Activated B cell treated with CpG ODN at 0.5 μM for 24 hours (primary cell): Measurements from ENCODE around the gene HEPHL1. TPM values are rescaled to one million over a fixed set of nuclear protein-coding genes. Genes with fewer than 3 reads are reported as not detected.

Source experiments
- ATAC-seq: fragments of 200-7000 bp; cut with Tn5 transposase; one replicate; pipeline ENCODE4 v1.10.0; 2021; ENCODE audit warnings: low read depth, mild to moderate bottlenecking, moderate library complexity
- CTCF ChIA-PET: fragments of 350-600 bp; sonication (Branson Sonifier 250); formaldehyde crosslinking; loops from one replicate; lab custom pipeline; 2021; ENCODE audit warnings: antibody characterized with exemption; lab: Charles Lee
- POLR2A ChIA-PET: fragments of 350-600 bp; sonication (Branson Sonifier 250); formaldehyde crosslinking; loops from one replicate; lab custom pipeline; 2021; ENCODE audit warnings: antibody characterized with exemption; lab: Charles Lee
- DNase-seq: peaks from one replicate; pipeline ENCODE4 v3.0.0; 2022
- H3K27ac Mint-ChIP-seq: one replicate; pipeline ENCODE4 v1.8.0; 2020; ENCODE audit warnings: mixed read lengths
- H3K27me3 Mint-ChIP-seq: one replicate; pipeline ENCODE4 v1.8.0; 2021; ENCODE audit warnings: mixed read lengths
- H3K36me3 Mint-ChIP-seq: one replicate; pipeline ENCODE4 v1.8.0; 2021; ENCODE audit warnings: low read depth, mixed read lengths
- H3K4me1 Mint-ChIP-seq: one replicate; pipeline ENCODE4 v1.8.0; 2021; ENCODE audit warnings: mixed read lengths
- H3K4me3 Mint-ChIP-seq: one replicate; pipeline ENCODE4 v1.8.0; 2020; ENCODE audit warnings: mild to moderate bottlenecking, mixed read lengths
- H3K9me3 Mint-ChIP-seq: one replicate; pipeline ENCODE4 v1.8.0; 2020; ENCODE audit warnings: mixed read lengths
- intact Hi-C: fragments of 100-400 bp; cut with micrococcal nuclease; formaldehyde crosslinking; loops from one replicate; pipeline ENCODE4 v1.15.1; 2024
- total RNA-seq: library from RNA; stranded (reverse); gene quantifications from 2 replicates; pipeline ENCODE4 v1.2.3, GENCODE V29; 2022
- TF ChIP-seq, protein P1 (sequence below): fragments of 200-600 bp; IDR thresholded peaks from one replicate; pipeline ENCODE4 v1.8.0; 2022; ENCODE audit warnings: antibody characterized with exemption, mild to moderate bottlenecking

The HEPHL1 gene
- total RNA-seq, 1 donor from 2014 or later = not detected

DNA sequence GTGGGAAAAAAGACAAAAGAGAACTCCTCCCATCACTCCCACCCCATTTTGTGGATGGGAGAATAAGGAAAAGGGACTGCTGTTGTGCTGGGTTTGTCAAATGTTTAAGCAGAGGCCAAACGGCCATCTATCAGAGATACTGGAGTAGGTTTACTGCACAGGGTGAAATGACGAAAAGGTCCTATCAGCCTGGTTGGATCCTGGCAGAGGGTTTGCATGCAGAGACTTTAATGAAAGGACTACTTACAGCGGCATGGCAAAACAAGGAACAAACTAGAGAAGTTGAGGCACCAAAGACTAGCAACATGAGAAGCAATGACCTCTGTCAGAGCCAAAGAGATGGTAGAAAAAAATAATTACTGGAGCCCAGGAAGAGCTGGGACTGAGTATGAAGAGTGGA is 32.2 kb upstream of the HEPHL1 start:
- ChIA-PET POLR2A (no interaction called here), CTCF (no interaction called here)
- DNase-seq (no peak), ATAC-seq (no peak)
- H3K27me3 Mint-ChIP-seq = no peaks in the 10 kb centered on the region
- no peaks in the 10 kb centered on the region for H3K4me1 Mint-ChIP-seq
- intact Hi-C loops = no loop called here
- H3K36me3 Mint-ChIP-seq = no peaks in the 10 kb centered on the region
- H3K4me3 Mint-ChIP-seq = no peak overlapping the region
- TF ChIP-seq, protein P1, sequence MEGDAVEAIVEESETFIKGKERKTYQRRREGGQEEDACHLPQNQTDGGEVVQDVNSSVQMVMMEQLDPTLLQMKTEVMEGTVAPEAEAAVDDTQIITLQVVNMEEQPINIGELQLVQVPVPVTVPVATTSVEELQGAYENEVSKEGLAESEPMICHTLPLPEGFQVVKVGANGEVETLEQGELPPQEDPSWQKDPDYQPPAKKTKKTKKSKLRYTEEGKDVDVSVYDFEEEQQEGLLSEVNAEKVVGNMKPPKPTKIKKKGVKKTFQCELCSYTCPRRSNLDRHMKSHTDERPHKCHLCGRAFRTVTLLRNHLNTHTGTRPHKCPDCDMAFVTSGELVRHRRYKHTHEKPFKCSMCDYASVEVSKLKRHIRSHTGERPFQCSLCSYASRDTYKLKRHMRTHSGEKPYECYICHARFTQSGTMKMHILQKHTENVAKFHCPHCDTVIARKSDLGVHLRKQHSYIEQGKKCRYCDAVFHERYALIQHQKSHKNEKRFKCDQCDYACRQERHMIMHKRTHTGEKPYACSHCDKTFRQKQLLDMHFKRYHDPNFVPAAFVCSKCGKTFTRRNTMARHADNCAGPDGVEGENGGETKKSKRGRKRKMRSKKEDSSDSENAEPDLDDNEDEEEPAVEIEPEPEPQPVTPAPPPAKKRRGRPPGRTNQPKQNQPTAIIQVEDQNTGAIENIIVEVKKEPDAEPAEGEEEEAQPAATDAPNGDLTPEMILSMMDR = no peak
- H3K9me3 Mint-ChIP-seq = peaks cover 22% of the 10 kb centered on the region
- H3K27ac Mint-ChIP-seq = no peak overlapping the region

DNA sequence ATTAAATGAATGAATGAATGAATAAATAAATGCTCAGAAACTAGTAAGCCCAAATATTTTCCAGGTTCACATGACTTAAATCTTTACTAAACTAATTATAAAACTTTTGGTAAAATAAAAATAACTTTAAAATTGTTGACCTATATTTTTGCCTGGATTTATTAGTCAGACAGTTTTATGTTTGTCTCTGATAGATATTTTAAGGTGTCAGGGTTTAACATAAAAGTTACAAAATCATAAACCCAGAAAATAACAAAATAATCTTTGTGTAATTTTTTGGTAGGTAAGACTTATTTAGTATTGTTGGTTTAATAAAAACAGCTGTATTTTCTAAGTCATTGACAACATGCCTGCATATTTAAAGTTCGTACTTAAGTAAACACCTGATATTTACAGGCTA is 27.4 kb upstream of the HEPHL1 start:
- Mint-ChIP-seq H3K9me3 (peaks cover 27% of the 10 kb centered on the region), H3K27ac (no peak overlapping the region), H3K27me3 (no peaks in the 10 kb centered on the region), H3K36me3 (no peaks in the 10 kb centered on the region), H3K4me3 (no peak overlapping the region), H3K4me1 (no peaks in the 10 kb centered on the region)
- ChIA-PET POLR2A (no interaction called here), CTCF (no interaction called here)
- ATAC-seq = no peak
- no peak for DNase-seq
- TF ChIP-seq, protein P1 = no peak
- intact Hi-C loops = no loop called here

DNA sequence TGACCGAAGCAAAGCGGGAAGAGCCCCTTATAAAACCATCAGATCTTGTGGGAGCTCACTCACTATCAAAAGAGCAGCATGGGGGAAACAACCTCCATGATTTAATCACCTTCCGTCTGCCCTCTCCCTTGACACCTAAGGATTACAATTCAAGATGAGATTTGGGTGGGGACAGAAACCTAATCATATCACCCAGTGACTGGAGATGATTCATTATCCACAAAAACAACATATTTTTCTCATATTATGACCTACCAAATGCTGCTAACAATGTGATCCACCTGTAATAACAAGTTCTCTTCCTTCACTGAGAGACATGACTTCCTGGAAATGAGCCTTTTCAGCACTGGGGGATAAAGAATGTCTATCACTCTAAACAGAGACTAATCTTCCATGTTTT is 23.4 kb upstream of the HEPHL1 start:
- ATAC-seq = no peak
- POLR2A ChIA-PET = no interaction called here
- no peaks in the 10 kb centered on the region for H3K4me1 Mint-ChIP-seq
- H3K4me3 Mint-ChIP-seq = no peak overlapping the region
- H3K27me3 Mint-ChIP-seq = no peaks in the 10 kb centered on the region
- no peak overlapping the region for H3K27ac Mint-ChIP-seq
- intact Hi-C loops = no loop called here
- peaks cover 12% of the 10 kb centered on the region for H3K9me3 Mint-ChIP-seq
- CTCF ChIA-PET = no interaction called here
- DNase-seq = no peak
- H3K36me3 Mint-ChIP-seq = no peaks in the 10 kb centered on the region
- TF ChIP-seq, protein P1 = no peak

DNA sequence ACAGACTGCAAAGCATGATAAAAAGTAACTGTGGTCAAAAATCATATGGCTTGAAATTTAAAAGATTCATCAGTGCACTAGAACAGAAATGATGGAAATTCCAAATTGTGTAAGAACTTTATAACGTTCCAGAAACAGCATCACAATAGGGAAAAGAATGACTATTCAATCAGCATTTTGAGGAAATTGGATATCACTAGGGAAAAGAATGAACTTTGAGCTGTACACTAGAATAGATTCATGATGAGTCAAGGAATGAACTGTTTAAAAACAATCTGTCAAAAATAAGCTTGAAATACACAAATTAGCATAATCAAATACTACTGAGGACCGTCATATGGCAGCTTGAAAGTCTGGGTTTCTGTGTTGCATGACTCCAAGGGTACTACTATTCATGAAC is 20.5 kb upstream of the HEPHL1 start:
- ATAC-seq (no peak), DNase-seq (no peak)
- H3K4me3 Mint-ChIP-seq = no peak overlapping the region
- ChIA-PET CTCF (no interaction called here), POLR2A (no interaction called here)
- H3K9me3 Mint-ChIP-seq = peaks cover 2% of the 10 kb centered on the region
- H3K27ac Mint-ChIP-seq = no peak overlapping the region
- H3K4me1 Mint-ChIP-seq = no peaks in the 10 kb centered on the region
- intact Hi-C loops = no loop called here
- H3K36me3 Mint-ChIP-seq = no peaks in the 10 kb centered on the region
- no peaks in the 10 kb centered on the region for H3K27me3 Mint-ChIP-seq
- TF ChIP-seq, protein P1 = no peak

DNA sequence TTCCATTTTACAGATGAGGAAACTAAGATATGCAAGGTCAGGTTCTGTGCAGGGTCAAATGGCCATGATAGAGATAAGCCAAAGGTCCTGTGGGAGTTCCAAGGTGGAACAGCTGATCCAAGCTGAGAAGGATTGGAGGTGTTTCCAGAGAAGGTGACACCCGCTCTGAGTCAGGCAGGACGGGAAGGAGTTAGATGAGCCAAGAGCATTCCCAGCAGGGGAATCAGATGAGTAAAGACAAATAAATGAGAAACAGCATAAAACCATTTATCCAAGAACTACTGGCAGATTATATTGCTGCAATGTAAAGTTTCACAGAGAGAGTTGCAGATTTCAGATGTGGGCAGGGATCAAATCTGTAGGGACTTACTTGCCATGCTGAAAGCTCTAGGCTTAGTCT is 18.9 kb upstream of the HEPHL1 start:
- H3K4me3 Mint-ChIP-seq = no peak overlapping the region
- ChIA-PET CTCF (no interaction called here), POLR2A (no interaction called here)
- H3K27ac Mint-ChIP-seq = no peak overlapping the region
- DNase-seq = no peak
- intact Hi-C loops = no loop called here
- TF ChIP-seq, protein P1 = no peak
- no peak for ATAC-seq
- no peaks in the 10 kb centered on the region for H3K36me3 Mint-ChIP-seq
- H3K9me3 Mint-ChIP-seq = no peaks in the 10 kb centered on the region
- no peaks in the 10 kb centered on the region for H3K27me3 Mint-ChIP-seq
- no peaks in the 10 kb centered on the region for H3K4me1 Mint-ChIP-seq
